GM23338 (cell line): ENCODE measurements around the gene SCAANT1. TPM values are rescaled to one million over a fixed set of nuclear protein-coding genes. Genes with fewer than 3 reads are reported as not detected.

ENCODE experiments used
- ATAC-seq: fragments of 200-7000 bp; cut with Tn5 transposase; 3 replicates; pipeline ENCODE4 v1.9.1; 2020
- DNase-seq: peaks from one replicate; pipeline ENCODE4 v3.0.0-alpha.2; 2015; ENCODE audit warnings: low spot score
- H2AFZ ChIP-seq: fragments of 200-600 bp; sonication (generic); 2 replicates; pipeline ENCODE4 v1.8.0; 2016; ENCODE audit warnings: antibody characterized with exemption, mild to moderate bottlenecking, moderate library complexity
- H3F3A ChIP-seq: fragments of 200-600 bp; sonication (generic); replicated peaks from 2 replicates; pipeline ENCODE4 v1.8.0; 2017; ENCODE audit warnings: antibody characterized with exemption, mixed run types, low read depth
- H3K27ac ChIP-seq: fragments of 200-600 bp; sonication (generic); 2 replicates; pipeline ENCODE4 v1.6.1; 2016; ENCODE audit warnings: low read depth
- H3K27me3 ChIP-seq: fragments of 200-600 bp; sonication (generic); 2 replicates; pipeline ENCODE4 v1.8.0; 2016; ENCODE audit warnings: mild to moderate bottlenecking, mixed run types, moderate library complexity; ENCODE audit not compliant: insufficient read depth
- H3K36me3 ChIP-seq: fragments of 200-600 bp; sonication (generic); 2 replicates; pipeline ENCODE4 v1.8.0; 2016; ENCODE audit warnings: mild to moderate bottlenecking; ENCODE audit not compliant: insufficient read depth
- H3K4me1 ChIP-seq: fragments of 200-600 bp; sonication (generic); 2 replicates; pipeline ENCODE4 v1.8.0; 2016; ENCODE audit warnings: mild to moderate bottlenecking, moderate library complexity; ENCODE audit not compliant: insufficient read depth
- H3K4me2 ChIP-seq: fragments of 200-600 bp; sonication (generic); 2 replicates; pipeline ENCODE4 v1.7.1; 2017; ENCODE audit warnings: mixed run types
- H3K4me3 ChIP-seq: fragments of 200-600 bp; sonication (generic); 2 replicates; pipeline ENCODE4 v1.6.1; 2016; ENCODE audit warnings: mixed run types
- H3K79me2 ChIP-seq: fragments of 200-600 bp; sonication (generic); replicated peaks from 2 replicates; pipeline ENCODE4 v1.8.0; 2017; ENCODE audit warnings: mild to moderate bottlenecking; ENCODE audit not compliant: insufficient read depth
- H3K9me2 ChIP-seq: fragments of 200-600 bp; sonication (generic); 2 replicates; pipeline ENCODE4 v1.8.0; 2017; ENCODE audit not compliant: insufficient read depth
- H4K20me1 ChIP-seq: fragments of 200-600 bp; sonication (generic); replicated peaks from 2 replicates; pipeline ENCODE4 v1.8.0; 2017; ENCODE audit warnings: mild to moderate bottlenecking; ENCODE audit not compliant: insufficient read depth
- H3K27ac Mint-ChIP-seq: 2 replicates; pipeline ENCODE4 v1.8.0; 2020; ENCODE audit warnings: inconsistent platforms, mild to moderate bottlenecking, moderate library complexity, mixed read lengths
- H3K27me3 Mint-ChIP-seq: 3 replicates; pipeline ENCODE4 v1.8.0; 2022; ENCODE audit warnings: low read depth, mild to moderate bottlenecking, moderate library complexity, mixed read lengths, inconsistent platforms; ENCODE audit not compliant: insufficient read depth, poor library complexity
- H3K36me3 Mint-ChIP-seq: 3 replicates; pipeline ENCODE4 v1.8.0; 2021; ENCODE audit warnings: low read depth, mild to moderate bottlenecking, inconsistent platforms, moderate library complexity, mixed read lengths
- H3K4me1 Mint-ChIP-seq: 3 replicates; pipeline ENCODE4 v1.8.0; 2020; ENCODE audit warnings: mild to moderate bottlenecking, inconsistent platforms, mixed read lengths
- H3K4me3 Mint-ChIP-seq: 3 replicates; pipeline ENCODE4 v1.8.0; 2021; ENCODE audit warnings: moderate library complexity, mild to moderate bottlenecking, inconsistent platforms, mixed read lengths
- H3K9me3 Mint-ChIP-seq: 3 replicates; pipeline ENCODE4 v1.8.0; 2020; ENCODE audit warnings: moderate library complexity, mild to moderate bottlenecking, inconsistent platforms, mixed read lengths
- CREB1 ChIP-seq: fragments of 250-450 bp; sonication (Bioruptor Pico); IDR thresholded peaks from 2 replicates; pipeline ENCODE4 v1.5.0; 2020; ENCODE audit warnings: low read depth, mild to moderate bottlenecking, moderate library complexity
- JUNB ChIP-seq: IDR thresholded peaks from one replicate; pipeline ENCODE4 v1.6.1; 2016; ENCODE audit warnings: antibody characterized with exemption; ENCODE audit not compliant: unreplicated experiment
- STAT1 ChIP-seq: IDR thresholded peaks from one replicate; pipeline ENCODE4 v1.6.1; 2016; ENCODE audit warnings: antibody characterized with exemption; ENCODE audit not compliant: unreplicated experiment
- ZNF114 ChIP-seq: fragments of 250-450 bp; sonication (Bioruptor Pico); IDR thresholded peaks from 2 replicates; pipeline ENCODE4 v1.5.0; 2020; ENCODE audit warnings: mild to moderate bottlenecking, moderate library complexity
- ZNF331 ChIP-seq: fragments of 250-450 bp; sonication (Bioruptor Pico); IDR thresholded peaks from 2 replicates; pipeline ENCODE4 v1.5.0; 2020; ENCODE audit warnings: low read depth, mild to moderate bottlenecking, moderate library complexity
- ZNF462 ChIP-seq: fragments of 250-450 bp; sonication (Bioruptor Pico); IDR thresholded peaks from 2 replicates; pipeline ENCODE4 v1.5.0; 2020; ENCODE audit warnings: mild to moderate bottlenecking, moderate library complexity
- polyA plus RNA-seq: library from polyadenylated mRNA; unstranded; fragments of >200 nt; fragmentation: Nextera tagmentation; extraction: Ambion mirVana; gene quantifications from 2 replicates; pipeline ENCODE4 v1.2.1, GENCODE V29; 2016
- total RNA-seq: library from RNA; depleted of rRNA; stranded (reverse); fragments of >200 nt; shearing (Covaris generic); gene quantifications from 2 replicates; pipeline ENCODE4 v1.2.3, GENCODE V29; 2014
- TF ChIP-seq, protein P1 (sequence below): IDR thresholded peaks from 2 replicates; pipeline ENCODE4 v1.6.1; 2016; ENCODE audit warnings: antibody characterized with exemption
- TF ChIP-seq, protein P2 (sequence below): IDR thresholded peaks from one replicate; pipeline ENCODE4 v1.6.1; 2018; ENCODE audit warnings: antibody characterized with exemption; ENCODE audit not compliant: unreplicated experiment

The SCAANT1 gene
- total and polyA plus RNA-seq, 2 experiments from 2014 or later = 1.2 TPM; not detected in 1

GRCh38 chr3:63891518-63891917 lies 20.7 kb downstream of the SCAANT1 start (continued):
- TF ChIP-seq ZNF462 (CRISPR knock-in tag) (no peak), STAT1 (no peak), ZNF331 (no peak)

DNA sequence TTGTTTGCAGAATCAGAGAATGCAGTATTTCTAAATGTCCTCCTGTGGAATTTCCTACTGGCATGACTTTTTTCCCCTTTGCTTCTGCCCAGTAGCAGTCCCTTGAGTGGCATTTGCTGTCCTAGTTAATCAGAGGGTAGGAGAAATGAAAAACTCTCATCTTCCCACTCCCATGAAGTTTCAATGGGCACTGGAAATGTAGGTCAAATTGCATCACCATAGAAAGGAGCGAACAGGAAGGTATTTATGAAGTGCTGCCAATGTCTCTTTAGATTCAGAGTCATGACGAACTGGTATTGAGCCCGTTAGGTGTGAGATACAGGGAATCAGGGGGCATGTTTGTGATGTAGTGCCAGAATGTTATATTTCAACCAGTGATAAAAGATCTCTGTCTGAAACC lies 25.3 kb downstream of the SCAANT1 start:
- H4K20me1 ChIP-seq = peaks cover 4% of the 10 kb centered on the region; the same call in 1 of the 2 replicates
- H2AFZ ChIP-seq = no peak overlapping the region
- DNase-seq (no peak), ATAC-seq (no peak; the same call in 2 of the 3 replicates)
- no peaks in the 10 kb centered on the region for H3K9me2 ChIP-seq
- Mint-ChIP-seq H3K9me3 (no peaks in the 10 kb centered on the region), H3K4me1 (peaks cover 15% of the 10 kb centered on the region; the same call in 2 of the 3 replicates), H3K36me3 (no peaks in the 10 kb centered on the region), H3K4me3 (no peak overlapping the region), H3K27me3 (no peaks in the 10 kb centered on the region), H3K27ac (peak overlapping the region; percentile 48)
- H3K36me3 ChIP-seq = no peaks in the 10 kb centered on the region
- no peak overlapping the region for H3K4me2 ChIP-seq
- peaks cover 60% of the 10 kb centered on the region for H3K79me2 ChIP-seq
- no peak overlapping the region for H3K4me3 ChIP-seq
- H3K4me1 ChIP-seq = peaks cover 8% of the 10 kb centered on the region
- H3K27me3 ChIP-seq = no peaks in the 10 kb centered on the region
- no peaks in the 10 kb centered on the region for H3F3A ChIP-seq
- no peak overlapping the region for H3K27ac ChIP-seq
- no peak for TF ChIP-seq ZNF114 (CRISPR knock-in tag)
- TF ChIP-seq, protein P1, sequence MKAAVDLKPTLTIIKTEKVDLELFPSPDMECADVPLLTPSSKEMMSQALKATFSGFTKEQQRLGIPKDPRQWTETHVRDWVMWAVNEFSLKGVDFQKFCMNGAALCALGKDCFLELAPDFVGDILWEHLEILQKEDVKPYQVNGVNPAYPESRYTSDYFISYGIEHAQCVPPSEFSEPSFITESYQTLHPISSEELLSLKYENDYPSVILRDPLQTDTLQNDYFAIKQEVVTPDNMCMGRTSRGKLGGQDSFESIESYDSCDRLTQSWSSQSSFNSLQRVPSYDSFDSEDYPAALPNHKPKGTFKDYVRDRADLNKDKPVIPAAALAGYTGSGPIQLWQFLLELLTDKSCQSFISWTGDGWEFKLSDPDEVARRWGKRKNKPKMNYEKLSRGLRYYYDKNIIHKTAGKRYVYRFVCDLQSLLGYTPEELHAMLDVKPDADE = no peak
- TF ChIP-seq STAT1 = no peak
- TF ChIP-seq, protein P2, sequence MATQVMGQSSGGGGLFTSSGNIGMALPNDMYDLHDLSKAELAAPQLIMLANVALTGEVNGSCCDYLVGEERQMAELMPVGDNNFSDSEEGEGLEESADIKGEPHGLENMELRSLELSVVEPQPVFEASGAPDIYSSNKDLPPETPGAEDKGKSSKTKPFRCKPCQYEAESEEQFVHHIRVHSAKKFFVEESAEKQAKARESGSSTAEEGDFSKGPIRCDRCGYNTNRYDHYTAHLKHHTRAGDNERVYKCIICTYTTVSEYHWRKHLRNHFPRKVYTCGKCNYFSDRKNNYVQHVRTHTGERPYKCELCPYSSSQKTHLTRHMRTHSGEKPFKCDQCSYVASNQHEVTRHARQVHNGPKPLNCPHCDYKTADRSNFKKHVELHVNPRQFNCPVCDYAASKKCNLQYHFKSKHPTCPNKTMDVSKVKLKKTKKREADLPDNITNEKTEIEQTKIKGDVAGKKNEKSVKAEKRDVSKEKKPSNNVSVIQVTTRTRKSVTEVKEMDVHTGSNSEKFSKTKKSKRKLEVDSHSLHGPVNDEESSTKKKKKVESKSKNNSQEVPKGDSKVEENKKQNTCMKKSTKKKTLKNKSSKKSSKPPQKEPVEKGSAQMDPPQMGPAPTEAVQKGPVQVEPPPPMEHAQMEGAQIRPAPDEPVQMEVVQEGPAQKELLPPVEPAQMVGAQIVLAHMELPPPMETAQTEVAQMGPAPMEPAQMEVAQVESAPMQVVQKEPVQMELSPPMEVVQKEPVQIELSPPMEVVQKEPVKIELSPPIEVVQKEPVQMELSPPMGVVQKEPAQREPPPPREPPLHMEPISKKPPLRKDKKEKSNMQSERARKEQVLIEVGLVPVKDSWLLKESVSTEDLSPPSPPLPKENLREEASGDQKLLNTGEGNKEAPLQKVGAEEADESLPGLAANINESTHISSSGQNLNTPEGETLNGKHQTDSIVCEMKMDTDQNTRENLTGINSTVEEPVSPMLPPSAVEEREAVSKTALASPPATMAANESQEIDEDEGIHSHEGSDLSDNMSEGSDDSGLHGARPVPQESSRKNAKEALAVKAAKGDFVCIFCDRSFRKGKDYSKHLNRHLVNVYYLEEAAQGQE = no peak
- TF ChIP-seq CREB1 = no peak
- TF ChIP-seq JUNB = no peak
